H1 (cell line): Measurements from ENCODE around the gene MCEE. TPM values are rescaled to one million over a fixed set of nuclear protein-coding genes. Genes with fewer than 3 reads are reported as not detected.

ENCODE experiments used
- polyA plus RNA-seq, 7 experiments: library from polyadenylated mRNA; depleted of rRNA in 3 of 7; stranded (reverse) in 5 of 7; unstranded in 2 of 7; fragments of >200 nt in 5 of 7; fragments of 200-250 nt in 2 of 7; gene quantifications; 1 replicate in 5 of 7; 2 replicates in 1 of 7; 4 replicates in 1 of 7; pipeline versions ENCODE4 v1.2.1 to v1.2.3, GENCODE V29; 2011 to 2013; ENCODE audit warnings: missing spikeins in 2 of 7, mixed read lengths in 2 of 7
- total RNA-seq: library from RNA; stranded (reverse); fragmentation: NEBNext Ultra II Directional; extraction: Animal tissue kit (Norgen Biotek cat#: 25700); gene quantifications from 2 replicates; pipeline ENCODE4 v1.2.1, GENCODE V29; 2021
- TF ChIP-seq, protein P1 (sequence below): IDR thresholded peaks from 2 replicates; pipeline ENCODE4 v1.6.1; 2012; ENCODE audit warnings: inconsistent platforms

MCEE gene
- total and polyA plus RNA-seq, 2 of the 8 experiments (the other 6 are each of a cell fraction or from before 2014, with no cell fraction given), result 7.3 to 14.1 TPM

DNA sequence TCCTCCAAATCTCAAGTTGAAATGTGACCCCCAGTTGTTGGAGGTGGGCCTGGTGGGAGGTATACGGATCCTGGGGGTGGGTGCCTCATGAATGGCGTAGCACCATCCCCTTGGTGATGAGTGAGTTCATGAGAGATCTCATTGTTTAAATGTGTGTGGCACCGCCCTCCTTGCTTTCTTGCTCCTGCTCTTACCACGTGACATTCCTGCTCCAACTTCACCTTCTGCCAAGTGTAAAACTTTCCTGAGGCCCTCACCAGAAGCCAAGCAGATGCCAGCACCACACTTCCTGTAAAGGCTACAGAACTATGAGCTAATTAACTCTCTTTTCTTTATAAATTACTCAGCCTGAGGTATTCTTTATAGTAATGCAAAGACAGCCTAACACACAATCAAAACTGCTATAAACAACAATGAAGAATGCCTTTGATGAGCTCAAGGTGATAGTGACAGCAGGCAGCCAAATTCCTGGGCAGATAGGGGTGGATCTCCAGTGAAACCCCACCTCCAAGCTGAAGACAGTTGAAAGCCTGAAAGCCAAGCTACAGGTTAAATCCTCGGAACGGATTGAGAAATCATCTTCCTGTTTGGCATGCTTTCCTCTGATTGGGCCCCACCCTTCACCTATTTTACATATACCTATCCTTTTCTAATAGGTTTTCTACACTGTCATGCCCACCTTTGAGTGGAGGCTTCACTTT lies 26.9 kb downstream of the MCEE start (continued):
- TF ChIP-seq, protein P1, sequence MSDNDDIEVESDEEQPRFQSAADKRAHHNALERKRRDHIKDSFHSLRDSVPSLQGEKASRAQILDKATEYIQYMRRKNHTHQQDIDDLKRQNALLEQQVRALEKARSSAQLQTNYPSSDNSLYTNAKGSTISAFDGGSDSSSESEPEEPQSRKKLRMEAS, result peak; percentile 69
